Fibroblast of the aortic adventitia (primary cell): ENCODE data around the gene JARID2. TPM values are rescaled to one million over a fixed set of nuclear protein-coding genes. Genes with fewer than 3 reads are reported as not detected.

Experiments
- DNase-seq: peaks from one replicate; pipeline ENCODE4 v3.0.0-alpha.2; 2010; ENCODE audit warnings: low read depth
- H3K4me3 ChIP-seq: 2 replicates; pipeline ENCODE4 v1.5.1; 2011; ENCODE audit warnings: low read depth, mild to moderate bottlenecking, control low read depth, low read length, moderate library complexity
- total RNA-seq: library from RNA; depleted of rRNA; stranded (reverse); fragments of >200 nt; gene quantifications from 2 replicates; pipeline ENCODE4 v1.2.3, GENCODE V29; 2012; ENCODE audit warnings: low replicate concordance
- TF ChIP-seq, protein P1 (sequence below): IDR thresholded peaks from 2 replicates; pipeline ENCODE4 v1.5.1; 2011; ENCODE audit warnings: mild to moderate bottlenecking, low read length, control low read depth, inconsistent platforms; ENCODE audit not compliant: insufficient read depth

The JARID2 gene
- total RNA-seq: 2.9 and 8.3 TPM in 2 replicates

DNA sequence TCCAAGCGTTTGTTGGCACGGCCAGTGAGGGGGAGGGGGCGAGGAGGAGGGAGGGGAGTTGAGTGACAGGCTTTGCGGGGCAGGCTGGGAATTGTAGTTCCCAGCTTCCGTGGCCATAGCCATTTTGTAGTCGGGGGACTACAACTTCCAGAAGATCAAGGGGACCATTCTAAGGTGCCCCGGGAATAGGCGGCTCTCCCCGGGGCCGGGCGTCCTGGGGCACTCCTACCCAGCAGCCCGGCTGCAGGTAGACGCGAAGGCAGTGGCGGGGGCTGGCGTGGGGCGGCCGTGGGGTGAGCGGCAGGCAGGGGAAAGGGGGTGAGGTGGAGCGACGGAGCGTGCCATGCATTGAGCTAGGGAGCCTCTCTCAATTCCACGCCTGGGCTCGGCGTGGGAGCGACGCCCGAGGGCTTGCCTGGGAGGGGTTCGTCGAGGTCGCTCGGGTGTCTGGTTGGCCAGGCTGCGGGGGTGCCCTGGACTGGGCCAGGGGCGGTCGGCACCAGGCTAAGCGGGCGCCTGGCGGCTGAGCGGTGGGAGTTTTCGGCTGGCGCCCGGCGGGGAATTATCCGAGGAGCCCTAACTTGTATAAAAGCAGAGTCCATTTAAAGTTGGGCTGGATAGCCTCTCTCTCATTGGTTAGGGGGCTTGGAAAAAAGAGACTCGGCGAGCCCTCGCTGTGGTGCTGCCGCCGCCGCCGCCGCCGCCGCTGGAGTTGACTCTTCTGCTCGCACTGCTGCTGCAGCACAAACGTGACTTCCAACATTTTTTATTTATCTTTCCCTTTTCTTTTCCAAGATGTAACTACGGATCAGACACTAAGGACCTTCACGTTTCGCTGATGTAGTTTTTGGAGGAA lies at the start of gene JARID2:
Gene JARID2 (plus strand): TSS at position 709 of the 856 bp plus-strand sequence. CDS start 471 bp downstream, outside the sequence.
- TF ChIP-seq, protein P1, sequence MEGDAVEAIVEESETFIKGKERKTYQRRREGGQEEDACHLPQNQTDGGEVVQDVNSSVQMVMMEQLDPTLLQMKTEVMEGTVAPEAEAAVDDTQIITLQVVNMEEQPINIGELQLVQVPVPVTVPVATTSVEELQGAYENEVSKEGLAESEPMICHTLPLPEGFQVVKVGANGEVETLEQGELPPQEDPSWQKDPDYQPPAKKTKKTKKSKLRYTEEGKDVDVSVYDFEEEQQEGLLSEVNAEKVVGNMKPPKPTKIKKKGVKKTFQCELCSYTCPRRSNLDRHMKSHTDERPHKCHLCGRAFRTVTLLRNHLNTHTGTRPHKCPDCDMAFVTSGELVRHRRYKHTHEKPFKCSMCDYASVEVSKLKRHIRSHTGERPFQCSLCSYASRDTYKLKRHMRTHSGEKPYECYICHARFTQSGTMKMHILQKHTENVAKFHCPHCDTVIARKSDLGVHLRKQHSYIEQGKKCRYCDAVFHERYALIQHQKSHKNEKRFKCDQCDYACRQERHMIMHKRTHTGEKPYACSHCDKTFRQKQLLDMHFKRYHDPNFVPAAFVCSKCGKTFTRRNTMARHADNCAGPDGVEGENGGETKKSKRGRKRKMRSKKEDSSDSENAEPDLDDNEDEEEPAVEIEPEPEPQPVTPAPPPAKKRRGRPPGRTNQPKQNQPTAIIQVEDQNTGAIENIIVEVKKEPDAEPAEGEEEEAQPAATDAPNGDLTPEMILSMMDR: no peak
- H3K4me3 ChIP-seq: peak within 1 kb of the TSS; percentile 90
- DNase-seq: peak; percentile 97

DNA sequence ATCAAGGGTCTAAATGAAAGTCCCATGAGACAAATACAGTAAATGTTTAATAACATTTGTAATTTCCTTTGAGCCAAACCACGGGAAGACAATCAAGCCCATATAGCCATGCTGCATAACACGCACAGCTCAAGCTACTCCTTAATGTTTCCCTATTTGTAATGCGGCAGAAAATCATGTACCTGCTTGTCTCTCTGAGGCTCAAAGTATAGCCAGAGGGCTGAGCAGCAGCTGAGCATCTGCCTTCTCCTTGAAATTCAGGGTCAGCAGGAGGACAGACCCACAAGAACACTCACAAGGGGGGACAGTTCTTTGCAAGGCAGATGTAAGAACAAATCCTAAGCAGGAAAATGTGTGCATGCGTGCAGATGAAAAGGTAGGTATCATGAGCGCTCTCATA lies 45.8 kb upstream of the JARID2 start:
- TF ChIP-seq, protein P1: no peak

DNA sequence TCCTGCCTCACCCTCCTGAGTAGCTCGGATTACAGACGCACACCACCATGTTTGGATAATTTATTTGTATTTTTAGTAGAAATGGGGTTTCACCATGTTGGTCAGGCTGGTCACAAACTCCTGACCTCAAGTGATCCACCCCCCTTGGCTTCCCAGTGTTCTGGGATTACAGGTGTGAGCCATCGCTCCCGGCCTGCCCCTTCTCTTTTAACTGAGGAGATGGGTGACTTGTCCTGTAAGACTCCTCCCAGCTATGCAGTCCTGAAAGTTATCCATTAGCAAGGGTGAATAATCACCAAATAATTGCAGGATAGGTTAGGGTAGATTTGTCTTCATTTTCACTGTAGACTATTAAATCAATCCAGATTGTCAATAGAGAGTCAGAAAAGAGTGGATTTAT lies 40.5 kb upstream of the JARID2 start:
- no peak overlapping the region for H3K4me3 ChIP-seq
- DNase-seq: no peak
- TF ChIP-seq, protein P1: no peak

More for the DNA sequence above, 45.8 kb upstream of the JARID2 start:
- DNase-seq: no peak
- no peak overlapping the region for H3K4me3 ChIP-seq

DNA sequence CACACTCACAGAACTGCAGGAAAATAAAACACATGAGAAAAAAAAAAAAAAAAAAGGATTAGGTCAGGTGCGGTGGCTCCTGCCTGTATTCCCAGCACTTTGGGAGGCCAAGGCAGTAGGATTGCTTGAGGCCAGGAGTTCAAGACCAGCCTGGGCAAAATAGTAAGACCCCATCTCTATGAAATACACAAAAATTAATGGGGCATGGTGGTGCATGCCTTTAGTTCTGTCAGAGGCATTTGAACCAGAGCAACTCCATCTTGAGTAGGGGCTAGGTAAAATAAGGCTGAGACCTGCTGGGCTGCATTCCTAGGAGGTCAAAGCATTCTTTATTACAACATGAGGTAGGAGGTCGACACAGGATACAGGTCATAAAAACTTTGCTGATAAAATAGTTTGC lies 39.0 kb upstream of the JARID2 start:
- TF ChIP-seq, protein P1: no peak
- DNase-seq: no peak
- no peak overlapping the region for H3K4me3 ChIP-seq

DNA sequence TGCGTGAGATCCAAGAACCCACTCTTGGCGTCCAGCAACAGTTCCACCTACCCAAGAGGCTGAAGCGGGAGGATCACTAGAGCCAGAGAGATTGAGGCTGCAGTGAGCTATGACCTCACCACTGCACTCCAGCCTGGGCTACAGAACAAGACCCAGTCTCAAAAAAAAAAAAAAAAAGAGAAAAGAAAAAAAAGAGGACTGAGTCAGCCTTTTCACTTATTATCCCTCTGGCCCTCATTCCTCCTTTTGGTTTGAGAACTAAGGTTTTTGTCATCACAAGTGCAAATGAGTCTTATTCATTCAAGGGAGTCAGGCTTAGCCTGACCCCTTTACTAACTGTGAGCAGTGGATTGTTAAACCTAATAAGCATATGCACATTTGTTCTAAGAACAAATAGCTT lies 37.9 kb upstream of the JARID2 start:
- DNase-seq: peak; percentile 58
- TF ChIP-seq, protein P1: no peak
- H3K4me3 ChIP-seq: no peak overlapping the region

DNA sequence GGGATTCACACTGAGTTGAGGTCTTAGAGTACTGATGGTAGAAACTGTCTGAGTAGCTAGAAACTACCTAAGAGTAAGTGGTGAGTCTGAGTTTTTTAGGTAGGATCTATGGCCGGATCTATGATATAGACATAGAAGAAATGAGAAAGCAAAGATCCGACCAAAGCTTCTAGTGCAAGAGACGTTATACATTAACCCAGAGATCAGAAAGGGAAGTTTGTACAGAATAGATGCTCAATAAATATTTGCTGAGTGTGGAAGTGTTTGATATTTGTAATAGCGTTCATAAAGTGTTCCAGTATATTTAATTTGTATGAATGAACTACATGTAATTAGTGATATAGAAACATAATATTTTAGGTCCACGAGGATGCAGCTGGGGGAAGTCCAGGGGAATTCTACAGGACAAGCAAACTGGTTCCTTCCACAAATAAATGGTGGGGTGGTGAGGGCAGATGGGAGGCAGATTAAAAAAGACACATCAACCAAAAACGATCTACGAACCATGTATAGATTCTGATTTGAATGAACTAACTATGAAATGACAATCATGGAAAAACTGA lies 31.9 kb upstream of the JARID2 start:
- H3K4me3 ChIP-seq: no peak overlapping the region
- no peak for DNase-seq
- TF ChIP-seq, protein P1: no peak
